NCI-H2107 treated with DMSO at 0.1 percent for 48 hours (cell line): ENCODE data around the gene MIER2.

Source experiments
- DNase-seq: peaks from one replicate; lab custom pipeline; 2025; ENCODE audit not compliant: unreplicated experiment; lab: John Stamatoyannopoulos, UW

The MIER2 gene

DNA sequence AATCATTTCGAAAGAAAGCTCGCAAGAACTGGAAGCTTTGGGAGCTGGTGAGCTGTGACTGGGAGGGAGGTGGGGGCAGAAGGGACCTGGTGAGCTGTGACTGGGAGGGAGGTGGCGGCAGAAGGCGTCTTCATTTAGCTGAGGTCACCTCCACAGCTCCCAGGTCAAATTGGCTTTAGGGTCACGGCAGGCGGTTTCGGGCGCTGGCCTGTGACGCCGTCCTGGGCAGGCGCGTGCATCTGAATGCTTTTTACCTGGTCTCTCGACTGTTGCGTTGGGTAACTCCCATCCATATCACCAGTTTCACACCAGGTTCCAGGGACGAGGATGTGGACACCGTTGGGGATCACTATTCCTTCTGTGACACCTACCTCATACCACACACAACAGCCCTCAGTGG is 35.2 kb upstream of the MIER2 start:
- DNase-seq: no peak

DNA sequence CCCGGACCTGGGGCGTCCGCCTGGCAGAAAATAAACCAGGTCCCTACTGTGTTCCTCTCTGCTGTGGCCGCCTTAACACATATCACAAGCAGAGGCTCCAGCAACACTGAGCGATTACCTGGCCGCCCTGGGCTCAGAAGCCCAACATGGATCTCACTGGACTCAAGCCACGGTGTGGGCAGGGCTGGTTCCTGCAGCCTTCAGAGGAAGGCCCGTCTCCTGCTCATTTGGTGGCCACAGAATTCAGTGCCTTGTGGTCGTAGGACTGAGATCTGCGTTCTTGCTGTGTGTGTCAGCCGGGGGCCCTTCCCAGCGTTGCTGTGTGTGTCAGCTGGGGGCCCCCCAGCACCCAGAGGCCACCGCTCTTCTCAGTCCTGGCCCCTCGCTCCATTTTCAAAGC is 34.1 kb upstream of the MIER2 start:
- no peak for DNase-seq

DNA sequence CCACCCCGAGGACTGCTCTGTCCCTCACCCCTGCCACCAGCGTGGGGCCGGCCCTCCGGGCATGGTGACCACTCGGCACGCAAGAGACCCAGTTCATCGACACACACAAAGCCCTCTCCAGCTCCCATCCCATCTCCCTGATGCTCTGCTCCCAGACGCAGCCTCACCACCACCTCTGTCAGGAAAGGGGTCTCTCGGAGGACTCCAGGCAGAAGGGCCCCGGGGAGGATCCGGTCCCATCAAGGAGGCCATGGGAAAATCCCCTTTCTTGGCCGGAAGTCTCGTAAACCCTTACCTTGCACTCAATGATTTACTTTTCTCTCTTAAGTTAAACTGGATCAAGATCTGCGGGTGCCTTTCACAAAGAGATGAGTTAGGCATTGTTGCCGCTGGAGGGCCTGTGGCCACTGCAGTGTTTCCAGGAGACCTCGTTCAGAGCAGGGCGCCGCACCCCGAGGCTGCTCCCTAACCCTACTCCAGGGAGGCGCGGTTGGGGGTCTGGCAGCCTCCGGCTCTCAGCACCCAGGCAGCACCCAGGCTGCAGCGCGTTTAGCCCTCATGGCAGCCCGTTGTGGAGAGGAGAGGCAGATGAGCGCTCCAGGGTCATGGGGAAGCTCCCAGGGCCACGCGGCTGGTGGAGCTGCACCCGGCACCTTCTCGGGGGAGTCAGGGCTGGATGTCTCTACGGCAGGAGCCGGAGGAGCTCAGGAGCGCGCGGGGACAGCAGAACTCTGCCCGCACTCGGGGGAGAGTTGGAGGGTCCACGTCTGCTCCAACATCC is 33.4 kb upstream of the MIER2 start:
- DNase-seq: no peak

DNA sequence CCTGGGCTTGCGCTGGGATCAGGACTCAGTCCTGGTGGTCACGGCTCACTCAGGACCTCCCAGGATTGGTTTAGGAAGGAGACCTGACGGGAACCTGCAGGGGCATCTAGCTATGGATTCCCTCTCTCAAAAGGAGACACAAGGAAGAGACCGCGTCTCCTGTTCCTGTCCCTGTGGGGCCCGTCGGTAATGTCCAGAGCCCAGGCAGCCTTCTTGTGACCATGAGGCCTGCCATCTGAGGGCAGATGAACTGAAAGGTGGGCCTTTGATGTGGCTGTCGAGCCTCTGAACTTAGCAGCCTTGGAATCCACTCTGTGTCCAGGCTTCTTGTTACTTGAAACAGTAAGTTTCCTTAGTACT is 31.5 kb upstream of the MIER2 start:
- no peak for DNase-seq

DNA sequence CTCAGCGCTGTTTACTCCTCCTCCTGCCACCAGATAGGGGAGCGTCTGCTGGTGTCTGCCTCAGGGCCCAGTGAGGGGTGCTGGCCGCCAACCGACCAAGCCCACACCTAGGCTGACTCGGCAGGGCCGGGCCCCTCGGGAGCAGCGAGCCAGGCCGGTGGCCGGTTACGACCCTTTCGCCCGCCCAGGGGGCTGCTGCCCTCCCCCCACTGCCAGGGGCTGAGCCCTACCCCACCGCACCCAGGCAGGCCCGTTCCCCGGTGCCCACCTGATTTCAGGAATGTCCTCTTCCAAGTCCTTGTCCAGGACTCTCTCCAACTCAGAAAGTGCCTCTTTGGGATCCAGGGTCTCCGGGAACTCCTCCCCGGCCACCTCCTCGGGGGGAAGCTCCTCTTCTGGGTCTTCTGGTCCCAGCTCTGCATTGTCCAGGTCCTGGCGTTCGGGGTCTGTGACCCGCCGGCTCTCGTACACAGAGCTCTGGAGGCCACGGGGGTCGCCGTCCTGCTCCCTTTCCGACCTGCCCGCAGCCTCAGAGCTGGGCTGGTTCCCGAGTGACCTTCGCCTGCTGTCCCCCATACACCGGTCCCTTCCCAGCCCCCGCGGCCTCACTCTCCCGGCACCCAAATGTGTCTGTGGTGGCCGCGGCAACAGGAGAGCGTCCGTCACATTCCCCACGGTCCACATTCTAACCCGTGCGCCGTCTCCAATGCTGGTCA is 31.0 kb upstream of the MIER2 start:
- no peak for DNase-seq

DNA sequence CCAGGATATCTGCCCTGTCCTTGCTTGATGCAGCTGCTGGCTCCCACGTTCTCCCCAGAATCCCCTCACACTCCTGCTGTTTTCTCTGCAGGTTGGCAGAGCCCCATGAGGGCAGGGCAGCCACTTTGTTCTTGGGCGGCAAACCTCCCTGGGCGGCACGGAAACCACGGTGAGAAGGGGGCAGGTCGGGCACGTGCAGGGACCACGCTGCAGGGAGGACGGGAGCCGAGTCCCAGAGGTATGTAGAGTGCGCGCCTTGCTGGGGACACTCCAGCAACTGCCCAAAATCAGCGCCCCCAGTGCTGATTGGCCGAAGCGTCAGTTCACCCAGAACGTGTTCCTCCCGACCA is 30.3 kb upstream of the MIER2 start:
- DNase-seq: no peak

DNA sequence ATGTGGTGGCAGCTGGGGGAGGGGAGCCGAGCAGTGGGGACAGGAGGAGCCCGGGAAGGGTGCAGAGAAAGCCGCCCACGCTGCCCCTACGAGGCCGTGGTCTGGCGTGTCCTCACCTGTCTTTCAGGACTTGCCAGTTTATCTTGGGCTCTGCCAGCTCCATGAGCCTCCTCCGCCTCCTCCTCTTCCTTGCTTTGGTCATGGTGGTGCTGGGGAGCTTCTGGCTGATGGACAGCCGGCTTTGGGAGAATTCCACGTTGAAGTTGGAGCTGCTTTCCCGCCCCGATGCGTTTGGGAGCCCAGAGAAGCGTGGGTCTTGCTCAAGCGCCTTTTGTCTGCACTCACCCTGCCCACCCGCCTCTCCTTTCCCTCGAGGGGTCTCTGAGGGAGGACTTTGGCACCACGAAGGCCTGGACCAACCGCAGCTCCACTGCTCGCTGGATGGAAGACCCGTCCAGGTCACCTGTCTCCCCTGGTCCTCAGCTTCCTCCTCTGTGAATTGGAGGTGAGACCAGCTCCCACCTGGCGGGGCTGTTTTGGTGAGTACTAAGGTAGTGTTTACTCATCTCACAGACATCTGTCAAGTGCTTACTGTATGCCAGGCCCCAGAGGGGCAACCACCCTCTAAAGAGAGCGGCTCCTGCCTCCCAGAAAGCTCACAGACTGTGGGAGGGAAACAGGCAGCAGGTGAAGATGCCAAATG is 29.7 kb upstream of the MIER2 start:
- DNase-seq: no peak

DNA sequence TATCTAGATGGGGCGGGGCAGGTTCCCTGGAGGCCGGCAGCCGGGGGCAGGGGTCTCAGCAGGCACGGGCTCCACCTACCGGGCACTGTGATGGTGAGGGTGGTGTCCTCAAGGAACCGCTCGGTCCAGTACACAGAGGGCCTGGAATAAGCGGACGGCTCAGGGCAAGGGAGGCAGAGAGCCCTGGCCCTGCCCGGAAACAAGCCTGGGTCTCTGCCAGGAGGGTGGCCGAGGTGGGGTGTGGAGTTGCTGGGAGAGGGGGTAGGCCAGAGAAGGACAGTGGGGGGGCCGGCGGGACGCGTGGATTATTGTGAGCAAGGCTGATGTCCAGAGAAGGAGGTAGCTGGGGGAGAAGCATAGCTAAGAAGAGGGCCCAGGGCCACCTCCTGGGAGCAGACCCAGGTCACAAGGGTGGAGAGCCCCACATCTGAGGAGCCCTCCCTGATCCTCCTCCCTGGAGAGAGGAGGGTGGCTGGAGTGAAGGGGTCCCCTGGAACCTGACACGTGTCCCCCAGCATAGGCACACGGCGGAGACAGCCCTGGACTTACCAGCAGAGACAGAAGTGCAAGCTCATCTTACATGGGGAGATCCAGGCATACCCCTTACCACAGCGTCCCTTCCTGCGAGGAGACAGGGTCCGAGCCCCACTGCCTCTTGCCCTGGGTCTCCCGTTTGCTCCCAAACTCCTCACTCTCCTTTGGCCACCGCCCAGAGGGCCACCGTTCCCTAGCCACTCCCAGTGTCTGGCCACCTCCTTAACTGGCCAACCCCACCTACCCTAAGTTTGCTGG is 29.0 kb upstream of the MIER2 start:
- no peak for DNase-seq

DNA sequence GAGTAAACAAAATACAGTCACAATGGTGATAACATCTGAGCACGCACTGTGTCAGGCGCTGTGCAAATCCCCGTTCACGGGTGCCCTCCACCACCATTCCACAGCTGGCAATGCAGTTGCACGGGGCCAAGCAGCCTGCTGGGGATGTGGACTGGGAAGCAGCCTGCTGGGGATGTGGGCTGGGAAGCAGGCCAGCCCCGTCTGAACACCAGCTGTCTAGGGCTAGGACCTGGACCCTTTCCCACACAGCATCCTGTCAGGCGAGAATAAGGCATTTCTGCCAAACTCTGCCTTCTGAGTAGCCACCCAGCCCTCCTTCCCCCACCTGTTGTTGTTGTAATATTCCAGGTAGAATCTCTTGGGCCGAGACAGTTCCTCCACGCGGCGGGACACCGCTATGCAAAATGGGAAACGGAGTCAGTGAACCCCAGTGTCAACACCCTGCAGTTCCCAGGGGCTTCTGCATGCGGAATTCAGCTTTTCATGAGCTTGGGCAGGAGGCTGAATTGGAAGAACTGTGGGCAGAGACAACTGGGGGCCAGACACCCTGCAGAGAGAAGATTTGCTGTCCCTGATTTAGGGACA is 27.8 kb upstream of the MIER2 start:
- no peak for DNase-seq

DNA sequence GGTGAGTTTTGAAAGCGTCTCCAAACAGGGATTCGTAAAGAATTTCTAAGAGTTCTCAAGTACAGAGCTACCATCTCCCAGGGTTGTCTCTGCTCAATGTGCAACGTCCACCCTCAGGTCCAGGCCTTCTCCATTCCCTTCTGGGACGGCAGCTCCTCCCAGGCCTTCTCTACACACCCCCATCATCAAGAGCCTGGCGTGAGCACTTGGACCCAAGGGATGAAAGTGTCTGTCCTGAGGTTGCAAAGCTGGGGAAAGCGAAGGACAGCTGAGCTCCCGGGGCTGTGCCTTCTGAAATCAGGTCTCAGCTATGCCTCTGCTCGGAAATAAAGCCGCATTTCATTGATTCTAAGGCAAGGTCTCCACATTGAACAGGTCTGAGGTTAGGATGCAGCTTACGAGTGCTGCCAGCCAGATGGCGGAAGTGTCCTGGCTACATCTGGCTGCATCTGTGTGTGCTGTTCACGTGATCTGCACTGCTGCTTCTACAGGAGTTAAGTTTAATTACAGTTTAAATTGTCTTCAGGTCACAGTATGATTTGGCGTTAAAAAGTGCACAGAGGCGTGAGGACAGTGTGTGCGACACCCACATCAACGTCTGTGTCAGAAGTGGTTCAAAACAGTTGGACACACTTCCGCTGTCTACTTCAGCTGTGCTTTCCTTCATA is 27.0 kb upstream of the MIER2 start:
- no peak for DNase-seq

DNA sequence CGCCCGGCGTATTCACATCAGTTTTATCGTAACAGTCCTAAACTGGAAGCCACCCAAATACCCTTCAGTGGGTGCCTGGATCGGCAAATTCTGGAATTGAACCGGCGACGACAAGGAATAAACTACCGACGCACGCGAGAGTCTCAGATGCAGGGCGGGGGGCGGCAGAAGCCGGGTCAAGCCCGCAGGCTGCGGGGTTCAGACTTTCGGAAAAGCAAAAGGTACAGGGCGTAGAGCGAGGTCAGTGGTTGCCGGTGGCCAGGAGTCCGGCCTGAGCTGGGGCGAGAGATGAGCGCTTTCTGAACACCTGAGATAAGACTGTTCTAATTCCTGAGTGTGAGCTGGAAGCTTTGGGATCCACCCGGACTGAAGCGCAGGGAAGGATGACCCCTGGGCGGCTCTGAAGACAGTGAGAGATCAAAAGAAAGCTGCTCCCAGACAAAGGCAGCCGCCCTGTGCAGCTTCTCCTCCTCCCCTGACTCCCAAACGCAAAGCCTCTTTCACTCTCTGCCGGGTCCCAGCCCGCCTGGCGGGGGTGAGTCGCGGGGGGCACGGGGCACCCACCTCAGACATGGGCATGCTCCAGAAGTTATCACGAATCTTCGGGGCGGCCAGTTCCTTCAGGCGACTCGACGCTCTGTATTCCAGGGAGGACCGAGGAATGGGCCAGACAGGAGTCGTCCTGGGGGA is 26.2 kb upstream of the MIER2 start:
- no peak for DNase-seq

DNA sequence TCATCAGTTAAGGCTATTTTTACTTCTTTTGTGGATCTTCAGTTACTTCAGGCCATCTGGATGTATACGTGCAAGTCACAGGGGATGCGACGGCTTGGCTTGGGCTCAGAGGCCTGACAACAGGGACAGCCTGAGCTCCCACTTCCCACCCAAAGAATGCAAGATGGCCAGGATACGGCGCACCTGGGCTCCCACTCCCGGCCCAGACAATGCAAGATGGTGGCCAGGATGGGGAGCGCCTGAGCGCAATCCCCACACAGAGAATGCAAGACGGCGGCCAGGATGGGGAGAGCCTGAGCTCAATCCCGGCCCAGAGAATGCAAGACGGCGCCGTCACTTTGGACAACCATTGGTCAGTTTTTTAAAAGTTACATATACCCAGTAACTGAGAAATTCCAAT is 25.3 kb upstream of the MIER2 start:
- DNase-seq: no peak

DNA sequence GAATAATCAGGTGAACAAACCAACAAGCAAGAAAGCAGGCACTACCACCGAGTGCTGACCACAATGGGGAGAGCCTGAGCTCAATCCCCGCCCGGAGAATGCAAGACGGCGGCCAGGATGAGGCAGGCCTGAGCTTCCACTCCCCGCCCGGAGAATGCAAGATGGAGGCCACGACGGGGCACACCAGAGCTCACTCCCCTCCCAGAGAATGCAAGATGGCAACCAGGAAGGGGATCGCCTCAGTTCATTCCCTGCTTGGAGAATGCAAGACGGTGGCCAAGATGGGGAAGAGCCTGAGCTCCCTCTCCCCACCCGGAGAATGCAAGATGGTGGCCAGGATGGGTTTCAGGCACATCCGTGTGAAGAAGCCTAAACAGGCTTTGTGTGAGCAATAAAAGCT is 24.7 kb upstream of the MIER2 start:
- no peak for DNase-seq

DNA sequence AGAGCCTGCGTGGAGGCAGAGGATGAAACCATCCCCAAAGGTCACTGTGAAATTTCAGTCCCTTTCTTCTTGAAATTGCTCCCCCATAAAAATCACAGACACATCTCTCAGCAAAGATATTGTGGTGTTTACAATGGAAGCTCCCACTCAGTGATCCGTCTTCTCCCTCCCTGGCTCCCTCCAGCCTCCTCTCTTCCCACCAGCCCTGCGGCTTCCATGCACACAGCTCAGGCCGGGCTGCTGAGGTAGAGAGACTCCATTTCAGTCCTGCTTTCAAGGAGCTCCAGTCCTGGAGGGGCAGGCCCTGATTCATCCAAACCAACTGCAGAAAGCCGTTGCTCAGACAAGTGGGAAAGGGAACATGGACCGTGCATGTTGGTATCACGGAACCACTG is 24.0 kb upstream of the MIER2 start:
- no peak for DNase-seq

DNA sequence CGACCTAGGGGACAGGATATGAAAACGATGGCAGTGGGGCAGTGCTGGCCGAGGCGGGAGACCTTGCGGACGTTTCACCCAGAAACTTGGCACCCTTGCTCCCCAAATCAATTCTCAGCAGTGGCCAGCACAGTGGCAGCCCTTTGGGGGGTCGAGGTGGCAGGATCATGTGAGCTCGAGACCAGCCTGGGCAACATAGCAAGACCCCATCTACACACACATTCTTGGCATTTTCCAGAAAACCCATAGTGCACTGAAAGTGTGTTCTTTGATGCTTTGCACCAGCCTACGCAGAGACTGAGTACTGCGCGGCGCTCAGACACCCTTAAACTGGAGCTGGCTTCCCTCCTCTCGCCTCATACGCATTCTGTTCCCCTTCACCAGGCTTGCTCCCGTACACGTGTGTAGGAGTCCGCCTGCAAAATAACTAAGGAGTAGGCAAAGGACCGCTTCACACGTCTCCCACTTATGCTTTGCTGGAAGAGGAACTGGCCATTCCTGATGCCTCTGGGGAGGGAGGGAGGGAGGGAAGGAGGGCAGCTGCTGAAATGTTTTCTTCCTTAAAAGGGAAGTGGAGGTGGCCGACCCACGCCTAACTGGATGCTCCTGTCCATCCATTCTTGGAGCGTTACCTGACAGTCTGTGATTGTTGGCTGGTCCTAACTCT is 23.5 kb upstream of the MIER2 start:
- DNase-seq: no peak

DNA sequence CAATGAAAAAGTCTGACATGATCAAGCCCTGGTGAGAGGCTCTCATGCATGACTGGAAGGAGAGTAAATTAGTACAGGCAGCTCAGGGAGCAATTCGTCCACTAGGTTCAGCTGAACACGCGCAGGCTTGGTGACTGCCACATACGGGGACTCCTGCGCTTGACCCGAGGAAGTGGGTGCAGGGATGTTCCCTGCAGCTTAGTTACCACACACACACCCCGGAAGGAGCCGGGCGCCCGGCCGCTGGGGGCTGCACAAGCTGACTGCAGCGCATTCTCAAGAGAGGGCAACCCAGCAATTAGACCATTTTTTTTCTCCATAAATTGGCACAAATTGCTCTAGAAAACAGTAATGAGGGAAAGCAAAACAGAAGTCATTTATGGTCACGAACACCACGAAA is 23.0 kb upstream of the MIER2 start:
- DNase-seq: no peak

DNA sequence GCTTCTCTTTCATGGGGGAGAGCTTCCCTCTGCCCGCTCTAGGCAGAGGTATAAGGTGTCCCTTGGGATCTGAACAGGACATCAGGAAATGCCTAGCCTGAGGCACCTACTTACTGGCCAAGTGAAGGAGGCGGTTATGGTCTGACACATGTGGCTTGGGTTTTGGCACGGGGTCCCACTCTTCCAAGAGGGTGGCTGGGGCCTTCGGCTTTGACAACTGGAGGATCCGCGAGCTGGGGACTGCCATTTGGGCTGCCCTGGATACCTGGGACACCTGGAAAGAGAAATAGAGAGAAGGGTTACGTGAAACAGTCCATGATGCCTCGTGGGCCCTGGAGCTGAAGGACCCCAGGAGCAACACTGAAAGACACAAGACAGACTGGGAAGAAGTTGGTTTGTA is 22.4 kb upstream of the MIER2 start:
- no peak for DNase-seq

DNA sequence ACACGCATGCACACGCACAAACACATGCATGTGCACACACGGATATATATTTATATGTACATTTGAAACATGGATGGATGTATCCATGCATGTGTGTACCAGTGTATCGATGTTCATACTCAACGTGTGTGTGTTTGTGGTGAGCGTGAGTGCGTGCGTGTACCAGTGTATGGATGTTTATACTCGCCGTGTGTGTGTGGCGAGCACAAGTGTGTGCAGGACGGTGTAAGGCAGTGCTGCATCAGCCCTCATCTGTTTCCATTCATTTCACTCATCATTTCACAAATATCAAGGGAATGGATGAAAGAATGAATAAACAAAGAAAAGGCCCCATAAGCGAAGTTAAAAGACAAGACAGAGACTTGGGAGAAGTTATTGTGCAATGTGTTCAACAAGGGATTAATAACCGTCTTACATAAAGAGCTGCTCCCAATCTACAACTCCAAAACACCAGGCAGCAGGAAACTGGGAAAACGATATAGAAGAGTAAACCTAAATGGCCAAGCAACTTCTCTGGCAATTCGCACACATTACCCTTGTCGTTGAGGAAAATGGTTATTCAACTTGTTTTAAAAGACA is 21.7 kb upstream of the MIER2 start:
- DNase-seq: no peak
